IPS-18c (cell line): ENCODE measurements around the gene FAM114A1.

Experiments
- H3K4me3 ChIP-seq: 2 replicates; pipeline ENCODE4 v1.7.0; 2013; ENCODE audit warnings: low read depth, mild to moderate bottlenecking, low read length, moderate library complexity; ENCODE audit not compliant: insufficient read depth
- H3K9me3 ChIP-seq: one replicate; pipeline ENCODE4 v1.6.1; 2013; ENCODE audit warnings: mild to moderate bottlenecking, low read length, moderate library complexity; ENCODE audit not compliant: control insufficient read depth, insufficient read depth

FAM114A1 gene

DNA sequence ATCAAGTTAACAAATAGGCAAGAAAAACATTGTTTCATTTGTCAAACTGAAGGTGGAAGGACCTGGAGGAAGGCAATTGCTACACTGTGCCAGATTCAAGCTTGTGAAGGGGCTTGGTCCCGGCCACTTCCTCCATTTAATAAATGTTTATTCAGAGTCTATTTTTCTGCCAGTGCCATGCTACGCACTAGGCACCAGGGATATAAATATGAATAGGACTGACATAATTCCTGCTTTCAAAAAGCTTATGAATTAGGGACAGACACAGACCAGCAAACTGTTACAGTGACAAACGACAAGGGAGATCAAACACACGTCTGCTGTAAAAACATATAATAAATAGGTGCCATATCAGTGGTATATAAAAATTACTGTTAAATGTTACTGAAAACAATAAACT is 11.6 kb upstream of the FAM114A1 start:
- Histone ChIP-seq H3K4me3 (no peak overlapping the region), H3K9me3 (no peaks in the 10 kb centered on the region)

DNA sequence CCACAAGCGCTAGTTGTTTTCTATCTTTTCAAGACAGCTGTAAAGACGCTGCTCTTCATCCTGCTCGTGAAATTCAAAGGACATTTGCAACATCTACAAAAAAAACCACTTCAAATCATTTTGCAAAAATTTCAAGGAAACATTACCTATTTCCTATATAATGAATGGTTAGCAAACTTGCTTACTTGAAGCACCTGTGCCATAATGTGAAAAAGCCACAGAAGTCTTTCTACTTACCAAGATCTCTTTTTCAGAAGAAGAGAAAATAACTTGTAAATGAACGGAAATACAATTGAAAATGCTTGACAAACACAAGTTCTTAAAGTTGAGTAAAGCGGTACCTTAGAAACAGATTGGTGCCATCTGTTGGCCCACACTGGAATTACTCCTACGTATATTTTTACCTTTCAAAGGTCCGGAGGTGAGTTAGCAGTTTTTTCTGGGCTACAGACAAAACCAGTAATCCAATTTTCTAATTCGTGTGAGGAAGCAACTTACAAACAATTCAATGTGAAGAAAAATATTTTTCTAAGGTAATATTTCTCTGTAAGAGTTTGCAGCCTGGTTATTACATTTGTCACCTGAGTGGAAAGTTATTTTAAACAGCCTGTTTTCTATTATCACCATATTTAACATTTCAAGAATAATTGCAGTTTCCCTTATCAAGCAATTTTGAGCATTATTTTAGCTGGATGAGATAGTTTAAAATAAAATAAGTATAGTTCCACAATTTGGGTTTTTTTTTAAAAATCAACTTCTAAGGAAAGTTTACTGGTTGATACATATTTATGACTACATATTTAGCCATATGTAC is 10.9 kb upstream of the FAM114A1 start, which contains the start of gene TLR6:
Gene TLR6 (minus strand): TSS at position 294 of the 814 bp plus-strand sequence. CDS start 27,344 bp downstream, outside the sequence.
- Histone ChIP-seq H3K4me3 (no peak within 1 kb of the TSS), H3K9me3 (no peaks in the 10 kb centered on the region)

DNA sequence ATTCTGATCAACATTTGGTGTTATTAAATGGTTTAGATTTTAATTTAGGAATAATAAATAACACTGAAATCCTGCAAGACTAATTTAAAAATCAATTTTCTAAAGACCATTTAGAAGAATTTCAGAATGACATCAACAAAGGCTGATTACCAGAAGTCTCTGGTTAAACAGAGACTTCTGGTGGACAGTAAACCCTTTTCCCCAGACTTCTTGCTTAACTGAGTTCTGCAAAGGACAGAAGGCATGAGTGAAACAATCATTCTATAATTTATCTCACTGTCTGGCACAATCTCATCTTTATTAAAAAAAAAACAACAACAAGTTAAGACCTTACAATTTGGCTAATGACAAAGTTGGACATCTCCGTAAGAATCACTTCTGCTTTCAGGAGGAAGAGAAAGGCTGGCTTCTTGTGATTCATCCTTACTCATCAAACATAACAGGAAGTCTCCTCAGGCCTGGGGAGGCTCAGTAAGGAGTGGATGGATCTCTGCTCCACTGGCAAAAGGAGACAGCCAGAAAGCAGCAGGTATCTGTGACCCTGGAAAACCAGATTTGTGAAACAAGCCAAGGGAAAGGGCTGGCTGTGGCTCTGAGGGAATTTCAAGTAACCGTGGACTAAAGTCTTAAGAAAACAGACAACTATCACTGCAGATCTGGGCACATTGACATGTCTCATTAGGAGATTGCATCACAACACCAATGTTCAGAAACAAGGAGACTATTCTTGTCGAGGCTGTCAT is 10.1 kb upstream of the FAM114A1 start:
- H3K4me3 ChIP-seq, result no peak overlapping the region
- H3K9me3 ChIP-seq, result no peaks in the 10 kb centered on the region

- Histone ChIP-seq H3K4me3 (no peak overlapping the region), H3K9me3 (no peaks in the 10 kb centered on the region)
Observed at GRCh38 chr4:38858097-38858420, 9.5 kb upstream of the FAM114A1 start.

GRCh38 chr4:38859501-38859900 is 8.1 kb upstream of the FAM114A1 start:
- no peaks in the 10 kb centered on the region for H3K9me3 ChIP-seq
- no peak overlapping the region for H3K4me3 ChIP-seq

GRCh38 chr4:38860788-38861424 is 6.7 kb upstream of the FAM114A1 start:
- H3K9me3 ChIP-seq, result no peaks in the 10 kb centered on the region
- no peak overlapping the region for H3K4me3 ChIP-seq

DNA sequence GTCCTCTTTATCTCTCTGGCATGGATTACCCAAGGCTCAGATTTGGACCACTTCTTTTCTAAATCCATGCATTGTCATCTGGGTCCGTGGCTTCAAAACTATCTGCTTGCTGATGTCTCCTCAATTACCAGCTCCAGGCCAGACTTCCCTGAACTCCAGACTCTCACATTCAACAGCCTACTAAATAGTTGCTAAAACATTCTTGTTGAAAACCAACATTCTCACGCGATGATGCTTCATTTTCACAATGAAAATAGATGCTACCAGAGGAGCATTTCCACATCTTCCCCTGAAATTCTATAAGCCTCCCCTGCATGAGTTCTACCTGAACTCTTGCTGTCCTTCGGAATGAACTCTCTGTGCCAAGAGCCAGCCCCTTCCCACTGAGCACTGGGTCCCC is 5.8 kb upstream of the FAM114A1 start:
- no peak overlapping the region for H3K4me3 ChIP-seq
- H3K9me3 ChIP-seq, result no peaks in the 10 kb centered on the region

GRCh38 chr4:38865445-38865844 is 2.2 kb upstream of the FAM114A1 start:
- no peaks in the 10 kb centered on the region for H3K9me3 ChIP-seq
- H3K4me3 ChIP-seq, result no peak overlapping the region

- Histone ChIP-seq H3K4me3 (peak overlapping the region; percentile 53), H3K9me3 (no peaks in the 10 kb centered on the region)
Observed at GRCh38 chr4:38866973-38867477, 581 bp upstream of the FAM114A1 start.

- no peaks in the 10 kb centered on the region for H3K9me3 ChIP-seq
- H3K4me3 ChIP-seq, result peak overlapping the region; percentile 66
Observed at GRCh38 chr4:38868059-38868960, 704 bp downstream of the FAM114A1 start.

- Histone ChIP-seq H3K9me3 (no peaks in the 10 kb centered on the region), H3K4me3 (no peak overlapping the region)
Observed at GRCh38 chr4:38869511-38869910, 1.9 kb downstream of the FAM114A1 start.

GRCh38 chr4:38870098-38870808 is 2.6 kb downstream of the FAM114A1 start:
- Histone ChIP-seq H3K4me3 (no peak overlapping the region), H3K9me3 (no peaks in the 10 kb centered on the region)

DNA sequence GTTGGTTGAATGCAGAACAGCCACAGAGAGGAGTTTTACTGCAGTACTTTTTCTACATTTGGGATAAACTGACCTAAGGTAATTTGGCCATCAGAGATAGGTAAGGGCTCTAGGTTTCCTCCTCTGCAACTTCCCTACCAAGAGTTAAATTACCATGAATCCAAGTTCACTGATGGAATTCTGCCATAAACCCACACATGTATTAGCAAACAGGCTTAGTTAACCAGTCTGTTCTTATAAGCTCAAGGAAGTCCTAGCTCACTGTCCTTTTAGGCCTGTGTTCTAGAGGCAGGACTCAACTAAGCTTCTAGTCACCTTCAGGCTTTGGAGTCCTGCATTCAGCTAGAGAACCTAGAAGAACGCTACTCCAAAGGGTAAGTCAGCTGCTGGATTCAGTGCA is 4.0 kb downstream of the FAM114A1 start:
- Histone ChIP-seq H3K9me3 (no peaks in the 10 kb centered on the region), H3K4me3 (no peak overlapping the region)

DNA sequence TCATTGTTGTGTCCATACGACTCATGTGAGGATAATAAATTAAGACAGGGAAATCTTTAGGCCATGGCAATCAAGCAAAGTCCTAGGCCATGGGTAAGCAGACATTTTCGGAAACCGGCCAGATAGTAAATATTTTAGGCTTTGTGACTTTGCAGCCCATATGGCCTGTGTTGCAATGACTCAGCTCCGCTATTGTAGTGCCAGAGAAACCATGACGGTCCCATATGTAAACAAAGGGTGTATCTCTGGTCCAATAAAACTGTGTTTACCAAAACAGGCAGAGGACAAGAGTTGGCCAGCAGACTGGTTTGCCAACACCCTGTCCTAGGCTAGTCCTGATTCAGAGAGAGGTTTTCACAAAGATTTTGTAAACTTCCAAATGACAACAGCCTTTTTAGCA is 5.0 kb downstream of the FAM114A1 start:
- no peaks in the 10 kb centered on the region for H3K9me3 ChIP-seq

GRCh38 chr4:38873290-38873944 is 5.8 kb downstream of the FAM114A1 start:
- H3K4me3 ChIP-seq, result no peak overlapping the region
- H3K9me3 ChIP-seq, result no peaks in the 10 kb centered on the region

More for the DNA sequence above, 5.0 kb downstream of the FAM114A1 start:
- H3K4me3 ChIP-seq, result no peak overlapping the region

DNA sequence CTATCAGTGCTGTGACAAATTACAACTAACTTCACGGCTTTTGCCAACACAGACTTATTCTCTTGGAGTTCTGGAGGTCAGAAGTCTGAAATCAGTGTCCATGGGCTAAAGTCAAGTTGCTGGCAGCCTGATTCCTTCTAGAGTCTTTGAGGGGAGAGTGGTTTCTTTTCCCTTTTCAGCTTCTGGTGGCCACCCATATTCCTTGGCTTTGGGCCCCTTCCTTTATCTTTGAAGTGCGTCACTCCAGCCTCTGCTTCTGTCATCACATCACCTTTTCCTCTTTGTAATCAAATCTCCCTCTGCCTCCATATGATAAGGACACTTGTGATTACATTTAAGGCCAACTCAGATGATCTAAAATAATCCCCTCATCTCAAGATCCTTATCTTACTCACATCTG is 9.0 kb downstream of the FAM114A1 start:
- H3K9me3 ChIP-seq, result peaks cover 2% of the 10 kb centered on the region

More for the DNA sequence above, 9.0 kb downstream of the FAM114A1 start:
- no peak overlapping the region for H3K4me3 ChIP-seq
